Hepatocyte (in vitro differentiated cells): Measurements from ENCODE around the gene DDR1. TPM values are rescaled to one million over a fixed set of nuclear protein-coding genes. Genes with fewer than 3 reads are reported as not detected.

ENCODE experiments used
- DNase-seq: peaks from one replicate; pipeline ENCODE4 v3.0.0-alpha.2; 2016; ENCODE audit warnings: low spot score
- H2AFZ ChIP-seq: fragments of 200-600 bp; sonication (generic); 2 replicates; pipeline ENCODE4 v1.6.0; 2016; ENCODE audit warnings: antibody characterized with exemption, mild to moderate bottlenecking
- H3K27ac ChIP-seq: fragments of 200-600 bp; sonication (generic); 2 replicates; pipeline ENCODE4 v1.5.1; 2016; ENCODE audit warnings: mild to moderate bottlenecking
- H3K27me3 ChIP-seq: fragments of 200-600 bp; sonication (generic); 2 replicates; pipeline ENCODE4 v1.6.1; 2016
- H3K36me3 ChIP-seq: fragments of 200-600 bp; sonication (generic); replicated peaks from 2 replicates; pipeline ENCODE4 v1.5.1; 2016; ENCODE audit warnings: low read depth; ENCODE audit not compliant: insufficient read depth
- H3K4me1 ChIP-seq: fragments of 200-600 bp; sonication (generic); 2 replicates; pipeline ENCODE4 v1.5.1; 2016; ENCODE audit warnings: mild to moderate bottlenecking, moderate library complexity; ENCODE audit not compliant: insufficient read depth
- H3K4me2 ChIP-seq: fragments of 200-600 bp; sonication (generic); 2 replicates; pipeline ENCODE4 v1.6.0; 2016
- H3K4me3 ChIP-seq: fragments of 200-600 bp; sonication (generic); 2 replicates; pipeline ENCODE4 v1.5.1; 2016; ENCODE audit warnings: mild to moderate bottlenecking
- H3K79me2 ChIP-seq: fragments of 200-600 bp; sonication (generic); 2 replicates; pipeline ENCODE4 v1.6.0; 2017; ENCODE audit warnings: mild to moderate bottlenecking
- H3K9me2 ChIP-seq: fragments of 200-600 bp; sonication (generic); replicated peaks from 2 replicates; pipeline ENCODE4 v1.6.0; 2017; ENCODE audit warnings: mild to moderate bottlenecking; ENCODE audit not compliant: insufficient read depth
- H3K9me3 ChIP-seq: fragments of 200-600 bp; sonication (generic); 2 replicates; pipeline ENCODE4 v1.5.1; 2016; ENCODE audit warnings: low read depth, mild to moderate bottlenecking
- H4K20me1 ChIP-seq: fragments of 200-600 bp; sonication (generic); 2 replicates; pipeline ENCODE4 v1.6.0; 2016; ENCODE audit warnings: mild to moderate bottlenecking; ENCODE audit not compliant: insufficient read depth, poor library complexity, severe bottlenecking
- EZH2 ChIP-seq: fragments of 200-600 bp; sonication (generic); IDR thresholded peaks from 2 replicates; pipeline ENCODE4 v1.6.1; 2016; ENCODE audit warnings: antibody characterized with exemption, mild to moderate bottlenecking, borderline replicate concordance
- EZH2phosphoT487 ChIP-seq: fragments of 200-600 bp; sonication (generic); IDR thresholded peaks from one replicate; pipeline ENCODE4 v1.6.1; 2018; ENCODE audit warnings: antibody characterized with exemption, mild to moderate bottlenecking, low read depth, moderate library complexity; ENCODE audit not compliant: unreplicated experiment, severe bottlenecking
- WGBS: methylation state at CpG from one replicate; pipeline ENCODE4 v1.1.6; 2016; ENCODE audit warnings: low lambda C conversion rate; ENCODE audit errors: missing lambda C conversion rate; 5-methylcytosine and 5-hydroxymethylcytosine counted together
- polyA plus RNA-seq: library from polyadenylated mRNA; unstranded; fragments of >200 nt; fragmentation: Nextera tagmentation; extraction: Ambion mirVana; gene quantifications from 2 replicates; pipeline ENCODE4 v1.2.1, GENCODE V29; 2016
- total RNA-seq: library from RNA; depleted of rRNA; stranded (reverse); fragments of >200 nt; gene quantifications from 2 replicates; pipeline ENCODE4 v1.2.3, GENCODE V29; 2014
- TF ChIP-seq, protein P1 (sequence below): fragments of 200-600 bp; sonication (generic); IDR thresholded peaks from 2 replicates; pipeline ENCODE4 v1.5.1; 2016; ENCODE audit warnings: antibody characterized with exemption, mild to moderate bottlenecking; ENCODE audit not compliant: poor library complexity

DDR1 gene
- total and polyA plus RNA-seq, 2 experiments from 2014 or later: 94.4 TPM

DNA sequence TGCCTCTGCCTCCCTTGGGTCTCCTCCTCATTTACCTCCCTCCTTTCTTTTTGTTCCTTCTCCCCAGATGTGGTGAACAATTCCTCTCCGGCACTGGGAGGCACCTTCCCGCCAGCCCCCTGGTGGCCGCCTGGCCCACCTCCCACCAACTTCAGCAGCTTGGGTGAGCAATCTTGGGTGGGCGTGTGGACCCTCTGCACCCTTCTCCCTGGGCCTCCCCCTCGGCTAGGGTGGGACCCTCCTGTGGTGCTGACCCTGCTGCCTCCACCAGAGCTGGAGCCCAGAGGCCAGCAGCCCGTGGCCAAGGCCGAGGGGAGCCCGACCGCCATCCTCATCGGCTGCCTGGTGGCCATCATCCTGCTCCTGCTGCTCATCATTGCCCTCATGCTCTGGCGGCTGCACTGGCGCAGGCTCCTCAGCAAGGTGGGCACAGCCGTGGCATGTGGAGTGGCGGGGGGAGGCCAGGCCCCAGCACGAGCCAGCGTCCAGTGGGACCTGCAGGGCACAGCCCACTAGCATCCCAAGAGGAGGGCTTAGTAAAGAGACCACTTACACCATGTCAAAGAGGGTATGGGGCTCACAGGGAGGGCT lies 8.8 kb downstream of the DDR1 start:
- H3K4me2 ChIP-seq: no peak overlapping the region
- 92% methylated on average over 16 of the region's 16 CpGs for WGBS
- no peaks in the 10 kb centered on the region for H3K4me1 ChIP-seq
- DNase-seq: no peak
- no peak overlapping the region for H2AFZ ChIP-seq
- peaks cover 23% of the 10 kb centered on the region for H4K20me1 ChIP-seq
- no peak overlapping the region for H3K27ac ChIP-seq
- H3K9me3 ChIP-seq: no peaks in the 10 kb centered on the region
- H3K4me3 ChIP-seq: no peak overlapping the region
- no peaks in the 10 kb centered on the region for H3K36me3 ChIP-seq
- TF ChIP-seq EZH2phosphoT487: no peak
- TF ChIP-seq, protein P1, sequence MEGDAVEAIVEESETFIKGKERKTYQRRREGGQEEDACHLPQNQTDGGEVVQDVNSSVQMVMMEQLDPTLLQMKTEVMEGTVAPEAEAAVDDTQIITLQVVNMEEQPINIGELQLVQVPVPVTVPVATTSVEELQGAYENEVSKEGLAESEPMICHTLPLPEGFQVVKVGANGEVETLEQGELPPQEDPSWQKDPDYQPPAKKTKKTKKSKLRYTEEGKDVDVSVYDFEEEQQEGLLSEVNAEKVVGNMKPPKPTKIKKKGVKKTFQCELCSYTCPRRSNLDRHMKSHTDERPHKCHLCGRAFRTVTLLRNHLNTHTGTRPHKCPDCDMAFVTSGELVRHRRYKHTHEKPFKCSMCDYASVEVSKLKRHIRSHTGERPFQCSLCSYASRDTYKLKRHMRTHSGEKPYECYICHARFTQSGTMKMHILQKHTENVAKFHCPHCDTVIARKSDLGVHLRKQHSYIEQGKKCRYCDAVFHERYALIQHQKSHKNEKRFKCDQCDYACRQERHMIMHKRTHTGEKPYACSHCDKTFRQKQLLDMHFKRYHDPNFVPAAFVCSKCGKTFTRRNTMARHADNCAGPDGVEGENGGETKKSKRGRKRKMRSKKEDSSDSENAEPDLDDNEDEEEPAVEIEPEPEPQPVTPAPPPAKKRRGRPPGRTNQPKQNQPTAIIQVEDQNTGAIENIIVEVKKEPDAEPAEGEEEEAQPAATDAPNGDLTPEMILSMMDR: no peak
- no peak for TF ChIP-seq EZH2
- no peaks in the 10 kb centered on the region for H3K27me3 ChIP-seq
- H3K9me2 ChIP-seq: no peaks in the 10 kb centered on the region
- H3K79me2 ChIP-seq: peaks cover 35% of the 10 kb centered on the region

DNA sequence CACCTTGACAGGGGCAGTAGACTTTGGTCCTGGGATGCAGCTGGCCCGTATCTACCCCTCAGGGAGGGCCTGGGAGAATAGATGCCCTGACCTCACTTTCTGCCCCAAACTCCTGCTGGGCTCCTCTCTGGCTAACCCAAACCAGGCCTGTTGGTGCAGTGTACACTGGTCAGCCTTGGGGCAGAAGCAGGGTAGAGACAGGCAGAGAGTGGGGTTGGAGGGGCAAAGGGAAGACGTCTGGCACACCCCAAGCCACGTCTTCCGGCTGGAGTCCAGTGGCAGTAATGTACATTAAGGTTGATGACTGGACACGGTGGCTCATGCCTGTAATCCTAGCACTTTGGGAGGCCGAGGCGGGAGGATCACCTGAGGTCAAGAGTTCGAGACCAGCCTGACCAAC lies 9.3 kb downstream of the DDR1 start:
- H3K4me2 ChIP-seq: no peak overlapping the region
- no peak overlapping the region for H2AFZ ChIP-seq
- no peak overlapping the region for H3K4me3 ChIP-seq
- no peaks in the 10 kb centered on the region for H3K9me3 ChIP-seq
- no peaks in the 10 kb centered on the region for H3K27me3 ChIP-seq
- H3K4me1 ChIP-seq: no peaks in the 10 kb centered on the region
- H3K9me2 ChIP-seq: no peaks in the 10 kb centered on the region
- TF ChIP-seq EZH2phosphoT487: no peak
- no peak for TF ChIP-seq EZH2
- TF ChIP-seq, protein P1: no peak
- peaks cover 17% of the 10 kb centered on the region for H4K20me1 ChIP-seq
- DNase-seq: no peak
- no peak overlapping the region for H3K27ac ChIP-seq
- 92% methylated on average over 8 of the region's 8 CpGs for WGBS
- H3K36me3 ChIP-seq: no peaks in the 10 kb centered on the region
- H3K79me2 ChIP-seq: peaks cover 29% of the 10 kb centered on the region

DNA sequence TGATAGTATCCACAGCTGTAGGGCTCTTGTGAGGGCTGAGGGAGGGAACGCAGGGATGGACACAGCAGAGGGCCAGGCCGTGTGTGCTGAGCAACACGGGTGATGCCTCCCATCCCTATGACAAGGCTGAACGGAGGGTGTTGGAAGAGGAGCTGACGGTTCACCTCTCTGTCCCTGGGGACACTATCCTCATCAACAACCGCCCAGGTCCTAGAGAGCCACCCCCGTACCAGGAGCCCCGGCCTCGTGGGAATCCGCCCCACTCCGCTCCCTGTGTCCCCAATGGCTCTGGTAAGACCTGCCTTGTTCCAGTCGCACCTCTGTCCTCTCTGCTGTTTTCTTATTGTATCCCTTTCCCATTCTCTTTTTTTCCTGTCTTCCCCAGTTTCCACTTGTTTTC lies 10.1 kb downstream of the DDR1 start:
- peaks cover 12% of the 10 kb centered on the region for H4K20me1 ChIP-seq
- H3K27ac ChIP-seq: no peak overlapping the region
- no peak for TF ChIP-seq EZH2phosphoT487
- no peaks in the 10 kb centered on the region for H3K9me3 ChIP-seq
- no peak overlapping the region for H2AFZ ChIP-seq
- no peaks in the 10 kb centered on the region for H3K9me2 ChIP-seq
- no peak overlapping the region for H3K4me2 ChIP-seq
- H3K36me3 ChIP-seq: no peaks in the 10 kb centered on the region
- no peak for DNase-seq
- WGBS: 94% methylated on average over 12 of the region's 12 CpGs
- H3K27me3 ChIP-seq: no peaks in the 10 kb centered on the region
- H3K4me3 ChIP-seq: no peak overlapping the region
- peaks cover 22% of the 10 kb centered on the region for H3K79me2 ChIP-seq
- no peaks in the 10 kb centered on the region for H3K4me1 ChIP-seq

DNA sequence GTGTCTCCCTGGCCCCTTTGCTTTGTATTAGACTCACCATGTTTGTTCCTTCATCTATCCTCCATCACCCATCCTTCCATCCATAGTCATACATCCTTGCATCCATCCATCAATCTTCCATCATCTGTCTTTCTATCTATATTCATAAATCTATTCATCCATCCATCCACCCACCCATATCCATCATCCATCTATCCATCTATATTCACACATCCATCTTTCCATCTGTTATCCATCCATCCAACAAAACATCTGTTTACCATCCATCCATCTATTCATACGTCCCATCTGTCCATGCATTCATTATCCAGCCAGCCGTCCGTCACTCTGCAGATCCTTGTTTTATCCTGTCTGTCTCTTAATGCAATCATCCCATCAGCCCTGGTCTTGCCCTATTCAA lies 10.6 kb downstream of the DDR1 start:
- no peak for DNase-seq
- H2AFZ ChIP-seq: no peak overlapping the region
- no peaks in the 10 kb centered on the region for H3K9me2 ChIP-seq
- peaks cover 16% of the 10 kb centered on the region for H3K79me2 ChIP-seq
- no peak overlapping the region for H3K4me3 ChIP-seq
- peaks cover 7% of the 10 kb centered on the region for H4K20me1 ChIP-seq
- no peaks in the 10 kb centered on the region for H3K36me3 ChIP-seq
- H3K27me3 ChIP-seq: no peaks in the 10 kb centered on the region
- 98% methylated on average over 3 of the region's 3 CpGs for WGBS
- TF ChIP-seq EZH2phosphoT487: no peak
- no peak overlapping the region for H3K4me2 ChIP-seq
- no peaks in the 10 kb centered on the region for H3K4me1 ChIP-seq
- H3K27ac ChIP-seq: no peak overlapping the region
- H3K9me3 ChIP-seq: no peaks in the 10 kb centered on the region
